Hepatocyte (in vitro differentiated cells): ENCODE data around the gene PCYT2. TPM values are rescaled to one million over a fixed set of nuclear protein-coding genes. Genes with fewer than 3 reads are reported as not detected.

Experiments used
- DNase-seq: peaks from one replicate; pipeline ENCODE4 v3.0.0-alpha.2; 2016; ENCODE audit warnings: low spot score
- H2AFZ ChIP-seq: fragments of 200-600 bp; sonication (generic); 2 replicates; pipeline ENCODE4 v1.6.0; 2016; ENCODE audit warnings: antibody characterized with exemption, mild to moderate bottlenecking
- H3K27ac ChIP-seq: fragments of 200-600 bp; sonication (generic); 2 replicates; pipeline ENCODE4 v1.5.1; 2016; ENCODE audit warnings: mild to moderate bottlenecking
- H3K27me3 ChIP-seq: fragments of 200-600 bp; sonication (generic); 2 replicates; pipeline ENCODE4 v1.6.1; 2016
- H3K36me3 ChIP-seq: fragments of 200-600 bp; sonication (generic); replicated peaks from 2 replicates; pipeline ENCODE4 v1.5.1; 2016; ENCODE audit warnings: low read depth; ENCODE audit not compliant: insufficient read depth
- H3K4me1 ChIP-seq: fragments of 200-600 bp; sonication (generic); 2 replicates; pipeline ENCODE4 v1.5.1; 2016; ENCODE audit warnings: mild to moderate bottlenecking, moderate library complexity; ENCODE audit not compliant: insufficient read depth
- H3K4me2 ChIP-seq: fragments of 200-600 bp; sonication (generic); 2 replicates; pipeline ENCODE4 v1.6.0; 2016
- H3K4me3 ChIP-seq: fragments of 200-600 bp; sonication (generic); 2 replicates; pipeline ENCODE4 v1.5.1; 2016; ENCODE audit warnings: mild to moderate bottlenecking
- H3K79me2 ChIP-seq: fragments of 200-600 bp; sonication (generic); 2 replicates; pipeline ENCODE4 v1.6.0; 2017; ENCODE audit warnings: mild to moderate bottlenecking
- H3K9me2 ChIP-seq: fragments of 200-600 bp; sonication (generic); replicated peaks from 2 replicates; pipeline ENCODE4 v1.6.0; 2017; ENCODE audit warnings: mild to moderate bottlenecking; ENCODE audit not compliant: insufficient read depth
- H3K9me3 ChIP-seq: fragments of 200-600 bp; sonication (generic); 2 replicates; pipeline ENCODE4 v1.5.1; 2016; ENCODE audit warnings: low read depth, mild to moderate bottlenecking
- H4K20me1 ChIP-seq: fragments of 200-600 bp; sonication (generic); 2 replicates; pipeline ENCODE4 v1.6.0; 2016; ENCODE audit warnings: mild to moderate bottlenecking; ENCODE audit not compliant: insufficient read depth, poor library complexity, severe bottlenecking
- CTCF ChIP-seq: fragments of 200-600 bp; sonication (generic); IDR thresholded peaks from 2 replicates; pipeline ENCODE4 v1.5.1; 2016; ENCODE audit warnings: antibody characterized with exemption, mild to moderate bottlenecking; ENCODE audit not compliant: poor library complexity
- EZH2 ChIP-seq: fragments of 200-600 bp; sonication (generic); IDR thresholded peaks from 2 replicates; pipeline ENCODE4 v1.6.1; 2016; ENCODE audit warnings: antibody characterized with exemption, mild to moderate bottlenecking, borderline replicate concordance
- EZH2phosphoT487 ChIP-seq: fragments of 200-600 bp; sonication (generic); IDR thresholded peaks from one replicate; pipeline ENCODE4 v1.6.1; 2018; ENCODE audit warnings: antibody characterized with exemption, mild to moderate bottlenecking, low read depth, moderate library complexity; ENCODE audit not compliant: unreplicated experiment, severe bottlenecking
- WGBS: methylation state at CpG from one replicate; pipeline ENCODE4 v1.1.6; 2016; ENCODE audit warnings: low lambda C conversion rate; ENCODE audit errors: missing lambda C conversion rate; 5-methylcytosine and 5-hydroxymethylcytosine counted together
- polyA plus RNA-seq: library from polyadenylated mRNA; unstranded; fragments of >200 nt; fragmentation: Nextera tagmentation; extraction: Ambion mirVana; gene quantifications from 2 replicates; pipeline ENCODE4 v1.2.1, GENCODE V29; 2016
- total RNA-seq: library from RNA; depleted of rRNA; stranded (reverse); fragments of >200 nt; gene quantifications from 2 replicates; pipeline ENCODE4 v1.2.3, GENCODE V29; 2014

The PCYT2 gene
- total and polyA plus RNA-seq, 2 experiments from 2014 or later: 84.7 to 126 TPM

DNA sequence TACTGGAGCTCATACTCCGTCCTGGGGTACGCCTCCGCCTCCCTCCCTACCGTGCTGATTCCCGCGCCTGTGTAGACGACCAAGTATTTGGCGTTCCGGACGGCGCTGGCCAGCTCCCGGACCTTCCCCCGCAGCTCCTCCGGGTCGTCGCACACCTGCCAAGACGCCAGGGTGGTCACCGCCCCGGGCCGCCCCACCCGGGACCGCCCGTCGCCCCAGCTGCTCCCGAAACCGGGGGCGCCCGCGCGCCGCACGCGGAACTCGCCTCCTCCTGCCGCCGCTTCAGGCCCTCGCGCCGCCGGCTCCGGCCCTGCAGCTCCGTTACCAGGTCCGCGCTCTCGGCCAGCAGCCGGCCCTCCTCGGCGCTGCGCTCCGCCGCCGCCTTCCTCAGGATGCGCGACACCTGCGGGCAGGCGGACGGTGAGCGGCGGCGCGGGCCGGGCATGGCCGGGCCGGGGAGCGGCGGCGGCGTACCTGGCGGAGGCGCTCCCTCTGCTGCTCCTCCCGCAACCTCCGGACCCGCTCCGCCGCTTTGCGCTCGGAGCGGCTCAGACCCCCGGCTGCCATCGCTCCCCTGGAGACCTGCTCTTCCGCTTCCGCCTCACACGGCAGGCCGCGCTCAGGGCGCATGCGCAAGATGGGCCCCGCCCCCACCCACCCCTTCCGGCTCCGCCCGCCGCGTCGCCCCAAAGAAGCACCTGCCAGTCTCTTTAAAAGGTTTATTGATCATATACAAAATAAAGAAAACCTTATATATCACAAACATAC lies 6.5 kb upstream of the PCYT2 start, which contains the start of gene SIRT7:
Gene SIRT7, minus strand, starts transcription at position 612 of the 768 bp plus-strand sequence. Its CDS starts 45 bp downstream, at position 567.
- peak; percentile 91 for DNase-seq
- WGBS: 3% methylated on average over 58 of the region's 94 CpGs
- no peaks in the 10 kb centered on the region for H3K36me3 ChIP-seq

DNA sequence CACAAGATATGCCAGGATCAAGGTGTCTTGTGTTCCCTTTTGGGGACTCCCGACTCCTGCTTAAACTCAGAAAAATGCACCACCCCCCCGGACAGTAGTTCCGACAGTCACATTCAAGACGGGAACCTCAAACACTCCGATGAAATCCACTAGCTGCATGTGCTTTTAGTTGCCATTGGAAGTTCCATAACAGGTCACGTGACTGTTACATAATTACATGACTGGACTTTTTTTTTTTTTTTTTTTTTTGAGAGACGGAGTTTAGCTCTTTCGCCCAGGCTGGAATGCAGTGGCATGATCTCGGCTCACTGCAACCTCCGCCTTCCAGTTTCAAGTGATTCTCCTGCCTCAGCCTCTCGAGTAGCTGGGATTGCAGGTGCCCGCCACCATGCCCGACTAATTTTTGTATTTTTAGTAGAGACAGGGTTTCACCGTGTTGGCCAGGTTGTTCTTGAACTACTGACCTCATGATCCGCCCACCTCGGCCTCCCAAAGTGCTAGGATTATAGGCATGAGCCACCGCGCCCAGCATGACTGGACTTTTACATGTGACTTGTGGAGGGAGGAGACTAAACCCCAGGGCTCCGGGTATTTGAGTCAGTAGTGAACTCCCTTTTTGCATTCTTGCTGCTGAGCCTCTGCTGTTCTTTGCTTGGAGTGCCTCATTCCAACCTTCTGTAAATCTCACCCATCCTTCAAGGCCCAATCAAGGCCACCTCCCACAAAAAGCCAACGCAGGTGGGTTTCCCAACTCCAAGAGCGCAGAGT lies 5.2 kb upstream of the PCYT2 start:
- H3K79me2 ChIP-seq: peaks cover 55% of the 10 kb centered on the region
- H3K27ac ChIP-seq: peak overlapping the region; percentile 82
- no peak overlapping the region for H3K4me3 ChIP-seq

More for the DNA sequence above, 6.5 kb upstream of the PCYT2 start, which contains the start of gene SIRT7:
- peaks cover 69% of the 10 kb centered on the region for H3K79me2 ChIP-seq
- H3K4me3 ChIP-seq: peak within 1 kb of the TSS; percentile 100
- no peak within 1 kb of the TSS for H2AFZ ChIP-seq
- H4K20me1 ChIP-seq: peaks cover 37% of the 10 kb centered on the region
- peak within 1 kb of the TSS; percentile 96 for H3K4me2 ChIP-seq
- H3K27ac ChIP-seq: peak within 1 kb of the TSS; percentile 82
- H3K9me3 ChIP-seq: no peaks in the 10 kb centered on the region
- H3K4me1 ChIP-seq: peaks cover 18% of the 10 kb centered on the region
- no peaks in the 10 kb centered on the region for H3K9me2 ChIP-seq
- H3K27me3 ChIP-seq: no peaks in the 10 kb centered on the region
- no peak for TF ChIP-seq EZH2
- no peak for TF ChIP-seq EZH2phosphoT487
- TF ChIP-seq CTCF: no peak

GRCh38 chr17:81915331-81915730 lies 4.1 kb upstream of the PCYT2 start:
- Histone ChIP-seq H3K4me2 (no peak overlapping the region), H2AFZ (no peak overlapping the region), H3K27ac (no peak overlapping the region), H3K27me3 (no peaks in the 10 kb centered on the region), H3K4me1 (peaks cover 22% of the 10 kb centered on the region), H4K20me1 (peaks cover 16% of the 10 kb centered on the region), H3K9me2 (no peaks in the 10 kb centered on the region), H3K36me3 (no peaks in the 10 kb centered on the region), H3K9me3 (no peaks in the 10 kb centered on the region), H3K79me2 (peaks cover 44% of the 10 kb centered on the region), H3K4me3 (no peak overlapping the region)
- DNase-seq: no peak
- WGBS: 96% methylated on average over 12 of the region's 12 CpGs
- TF ChIP-seq CTCF: no peak
- no peak for TF ChIP-seq EZH2
- no peak for TF ChIP-seq EZH2phosphoT487

More for the DNA sequence above, 5.2 kb upstream of the PCYT2 start:
- Histone ChIP-seq H3K9me3 (no peaks in the 10 kb centered on the region), H3K9me2 (no peaks in the 10 kb centered on the region), H2AFZ (no peak overlapping the region), H4K20me1 (peaks cover 26% of the 10 kb centered on the region), H3K27me3 (no peaks in the 10 kb centered on the region), H3K4me2 (peak overlapping the region; percentile 96), H3K4me1 (peaks cover 21% of the 10 kb centered on the region), H3K36me3 (no peaks in the 10 kb centered on the region)
- no peak for TF ChIP-seq EZH2
- no peak for TF ChIP-seq CTCF
- no peak for TF ChIP-seq EZH2phosphoT487
- 80% methylated on average over 21 of the region's 21 CpGs for WGBS
- DNase-seq: peak; percentile 60
